ACC112 (cell line): Measurements from ENCODE around the gene MAGI1.
"Not testable (repeated sequence)": the region's sequence is repeated elsewhere in the genome, so short reads cannot be mapped to it uniquely, and the experiment has no call there.

Experiments used
- H2AFZ ChIP-seq: fragments of 200-600 bp; sonication (generic); one replicate; pipeline ENCODE4 v1.6.0; 2017; ENCODE audit warnings: antibody characterized with exemption, low read length; ENCODE audit not compliant: unreplicated experiment
- H3K27ac ChIP-seq: fragments of 200-600 bp; sonication (generic); 2 replicates; pipeline ENCODE4 v1.5.1; 2014; ENCODE audit warnings: low read depth, mild to moderate bottlenecking, antibody characterized with exemption, low read length, moderate library complexity
- H3K27me3 ChIP-seq: fragments of 200-600 bp; sonication (generic); 2 replicates; pipeline ENCODE4 v1.6.1; 2014; ENCODE audit warnings: mild to moderate bottlenecking, antibody characterized with exemption, low read length, moderate library complexity, mixed read lengths; ENCODE audit not compliant: insufficient read depth
- H3K36me3 ChIP-seq: fragments of 200-600 bp; sonication (generic); 2 replicates; pipeline ENCODE4 v1.6.1; 2016; ENCODE audit warnings: mild to moderate bottlenecking, antibody characterized with exemption, low read length, moderate library complexity, mixed read lengths; ENCODE audit not compliant: insufficient read depth
- H3K4me1 ChIP-seq: fragments of 200-600 bp; sonication (generic); one replicate; pipeline ENCODE4 v1.6.1; 2016; ENCODE audit warnings: low read length, mixed read lengths; ENCODE audit not compliant: insufficient read depth, unreplicated experiment, control insufficient read depth
- H3K4me3 ChIP-seq: fragments of 200-600 bp; sonication (generic); 2 replicates; pipeline ENCODE4 v1.5.1; 2014; ENCODE audit warnings: mild to moderate bottlenecking, low read depth, low read length
- H3K79me2 ChIP-seq: fragments of 200-600 bp; sonication (generic); one replicate; pipeline ENCODE4 v1.6.0; 2016; ENCODE audit warnings: low read length; ENCODE audit not compliant: control insufficient read depth, unreplicated experiment, insufficient read depth

MAGI1 gene

GRCh38 chr3:66066963-66067617, 28.4 kb upstream of the MAGI1 start:
- H3K27ac ChIP-seq: no peak overlapping the region
- no peaks in the 10 kb centered on the region for H3K79me2 ChIP-seq
- no peaks in the 10 kb centered on the region for H3K27me3 ChIP-seq
- peaks cover 3% of the 10 kb centered on the region for H3K4me1 ChIP-seq
- no peak overlapping the region for H3K4me3 ChIP-seq
- no peak overlapping the region for H2AFZ ChIP-seq
- H3K36me3 ChIP-seq: no peaks in the 10 kb centered on the region

- no peaks in the 10 kb centered on the region for H3K79me2 ChIP-seq
- no peaks in the 10 kb centered on the region for H3K27me3 ChIP-seq
- H3K4me3 ChIP-seq: no peak overlapping the region
- H2AFZ ChIP-seq: no peak overlapping the region
- H3K4me1 ChIP-seq: peaks cover 24% of the 10 kb centered on the region
- no peak overlapping the region for H3K27ac ChIP-seq
- no peaks in the 10 kb centered on the region for H3K36me3 ChIP-seq
Observed at GRCh38 chr3:66055289-66055688, 16.6 kb upstream of the MAGI1 start.

GRCh38 chr3:66053550-66054094, 14.9 kb upstream of the MAGI1 start:
- Histone ChIP-seq H3K4me3 (no peak overlapping the region), H3K4me1 (peaks cover 33% of the 10 kb centered on the region), H3K79me2 (no peaks in the 10 kb centered on the region), H3K36me3 (no peaks in the 10 kb centered on the region), H3K27ac (peak overlapping the region; percentile 72), H3K27me3 (no peaks in the 10 kb centered on the region), H2AFZ (peak overlapping the region; percentile 84)

- peak overlapping the region; percentile 57 for H2AFZ ChIP-seq
Observed at GRCh38 chr3:66052721-66053549, 14.2 kb upstream of the MAGI1 start.

GRCh38 chr3:66050821-66051220, 12.1 kb upstream of the MAGI1 start:
- H2AFZ ChIP-seq: no peak overlapping the region
- H3K27ac ChIP-seq: no peak overlapping the region
- H3K36me3 ChIP-seq: no peaks in the 10 kb centered on the region
- H3K4me3 ChIP-seq: no peak overlapping the region
- peaks cover 48% of the 10 kb centered on the region for H3K4me1 ChIP-seq
- H3K27me3 ChIP-seq: no peaks in the 10 kb centered on the region
- no peaks in the 10 kb centered on the region for H3K79me2 ChIP-seq

More at GRCh38 chr3:66052721-66053549, 14.2 kb upstream of the MAGI1 start:
- peaks cover 38% of the 10 kb centered on the region for H3K4me1 ChIP-seq
- peak overlapping the region; percentile 72 for H3K27ac ChIP-seq
- no peaks in the 10 kb centered on the region for H3K36me3 ChIP-seq
- no peaks in the 10 kb centered on the region for H3K27me3 ChIP-seq
- no peaks in the 10 kb centered on the region for H3K79me2 ChIP-seq
- H3K4me3 ChIP-seq: peak overlapping the region; percentile 7; the same call in 1 of the 2 replicates

GRCh38 chr3:66048051-66048395, 9.3 kb upstream of the MAGI1 start:
- Histone ChIP-seq H3K79me2 (no peaks in the 10 kb centered on the region), H3K4me3 (peak overlapping the region; percentile 45; the same call in 1 of the 2 replicates), H3K27ac (peak overlapping the region; percentile 76), H3K27me3 (no peaks in the 10 kb centered on the region), H2AFZ (no peak overlapping the region), H3K36me3 (no peaks in the 10 kb centered on the region), H3K4me1 (peaks cover 36% of the 10 kb centered on the region)

GRCh38 chr3:66047311-66048050, 8.8 kb upstream of the MAGI1 start:
- H3K4me1 ChIP-seq: peaks cover 31% of the 10 kb centered on the region
- no peaks in the 10 kb centered on the region for H3K36me3 ChIP-seq
- no peaks in the 10 kb centered on the region for H3K27me3 ChIP-seq
- peak overlapping the region; percentile 76 for H3K27ac ChIP-seq
- no peaks in the 10 kb centered on the region for H3K79me2 ChIP-seq
- H3K4me3 ChIP-seq: peak overlapping the region; percentile 45
- peak overlapping the region; percentile 29 for H2AFZ ChIP-seq

- H3K36me3 ChIP-seq, H3K4me3 ChIP-seq, H3K27me3 ChIP-seq, H2AFZ ChIP-seq, H3K27ac ChIP-seq, H3K79me2 ChIP-seq: not testable (repeated sequence)
- peaks cover 33% of the 10 kb centered on the region for H3K4me1 ChIP-seq
Observed at GRCh38 chr3:66046321-66046720, 7.6 kb upstream of the MAGI1 start.

GRCh38 chr3:66041828-66042227, 3.1 kb upstream of the MAGI1 start:
- H3K4me1 ChIP-seq: peaks cover 29% of the 10 kb centered on the region
- 0 out of 2 replicates have a peak overlapping the region, but pooled peaks have one; percentile 39 for H3K27ac ChIP-seq
- peaks cover 14% of the 10 kb centered on the region for H3K79me2 ChIP-seq
- H3K4me3 ChIP-seq: no peak overlapping the region; the same call in 1 of the 2 replicates
- H2AFZ ChIP-seq: no peak overlapping the region
- no peaks in the 10 kb centered on the region for H3K36me3 ChIP-seq
- no peaks in the 10 kb centered on the region for H3K27me3 ChIP-seq

- peak overlapping the region; percentile 21 for H2AFZ ChIP-seq
- peak overlapping the region; percentile 39 for H3K27ac ChIP-seq
- H3K27me3 ChIP-seq: no peaks in the 10 kb centered on the region
- no peaks in the 10 kb centered on the region for H3K36me3 ChIP-seq
- peaks cover 36% of the 10 kb centered on the region for H3K4me1 ChIP-seq
- peaks cover 21% of the 10 kb centered on the region for H3K79me2 ChIP-seq
- H3K4me3 ChIP-seq: peak overlapping the region; percentile 26; the same call in 1 of the 2 replicates
Observed at GRCh38 chr3:66041116-66041515, 2.4 kb upstream of the MAGI1 start.
